Pons (tissue), 1 donor: ENCODE results near the gene RPL27A.

Experiments
- DNase-seq: peaks from one replicate; pipeline ENCODE4 v3.0.0-alpha.2; 2016; ENCODE audit warnings: low spot score

RPL27A gene

GRCh38 chr11:8701891-8702597 lies 19.5 kb downstream of the RPL27A start:
- DNase-seq, result no peak

GRCh38 chr11:8702598-8702915 lies 20.0 kb downstream of the RPL27A start:
- DNase-seq, result no peak

- no peak for DNase-seq
These were observed 21.5 kb downstream of the RPL27A start for GRCh38 chr11:8704136-8704535.

GRCh38 chr11:8705146-8705545 lies 22.6 kb downstream of the RPL27A start:
- no peak for DNase-seq

- DNase-seq, result no peak
These were observed 24.3 kb downstream of the RPL27A start for GRCh38 chr11:8706673-8707432.

GRCh38 chr11:8707541-8708191 lies 25.1 kb downstream of the RPL27A start:
- no peak for DNase-seq

- no peak for DNase-seq
These were observed 26.5 kb downstream of the RPL27A start for GRCh38 chr11:8709002-8709672.

GRCh38 chr11:8709777-8710176 lies 27.2 kb downstream of the RPL27A start:
- DNase-seq, result no peak

- DNase-seq, result no peak
These were observed 29.4 kb downstream of the RPL27A start for GRCh38 chr11:8711895-8712442.

- DNase-seq, result no peak
These were observed 29.9 kb downstream of the RPL27A start for GRCh38 chr11:8712506-8712905.

GRCh38 chr11:8713760-8714454 lies 31.3 kb downstream of the RPL27A start:
- no peak for DNase-seq

GRCh38 chr11:8714622-8715225 lies 32.1 kb downstream of the RPL27A start:
- DNase-seq, result no peak

- DNase-seq, result no peak
These were observed 32.9 kb downstream of the RPL27A start for GRCh38 chr11:8715501-8715900.

GRCh38 chr11:8717544-8717875 lies 34.9 kb downstream of the RPL27A start:
- no peak for DNase-seq

- DNase-seq, result no peak
These were observed 35.5 kb downstream of the RPL27A start for GRCh38 chr11:8717876-8718753.

GRCh38 chr11:8719211-8719649 lies 36.6 kb downstream of the RPL27A start:
- DNase-seq, result no peak

GRCh38 chr11:8719721-8720120 lies 37.1 kb downstream of the RPL27A start:
- no peak for DNase-seq

GRCh38 chr11:8720352-8720751 lies 37.8 kb downstream of the RPL27A start:
- DNase-seq, result no peak

GRCh38 chr11:8720868-8721608 lies 38.4 kb downstream of the RPL27A start:
- no peak for DNase-seq
